HG03521 (cell line): Measurements from ENCODE around the gene MIOX.

Experiments
- ATAC-seq: cut with Tn5 transposase; IDR thresholded peaks from one replicate; pipeline ENCODE4 v1.9.1; 2021; ENCODE audit warnings: mild to moderate bottlenecking, moderate library complexity; ENCODE audit not compliant: unreplicated experiment

Gene MIOX

DNA sequence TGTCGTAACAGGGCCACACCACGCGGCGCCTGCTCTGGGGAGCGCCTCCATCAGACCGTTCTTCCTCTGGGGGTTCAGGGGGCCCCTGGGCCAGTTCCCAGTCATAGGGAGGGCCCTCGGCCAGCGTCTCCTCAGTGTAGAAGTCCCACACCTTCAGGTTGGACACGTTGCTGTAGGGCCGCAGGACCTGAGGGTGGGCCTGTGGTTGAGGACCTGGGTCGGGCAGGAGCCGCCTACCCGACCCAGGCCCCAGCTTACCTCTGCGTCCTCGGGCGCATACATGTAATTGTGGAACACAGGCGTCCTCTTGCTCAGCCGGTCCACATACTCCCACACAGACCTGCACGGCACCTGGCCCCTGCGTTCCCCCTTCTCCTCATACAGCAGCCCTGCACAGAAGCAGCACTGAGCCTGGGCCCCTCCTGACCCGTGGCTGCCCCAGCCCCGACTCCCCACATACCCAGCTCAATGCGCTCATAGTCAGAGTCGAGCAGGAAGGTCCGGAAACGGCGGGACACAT is 32.0 kb upstream of the MIOX start:
- ATAC-seq: no peak

DNA sequence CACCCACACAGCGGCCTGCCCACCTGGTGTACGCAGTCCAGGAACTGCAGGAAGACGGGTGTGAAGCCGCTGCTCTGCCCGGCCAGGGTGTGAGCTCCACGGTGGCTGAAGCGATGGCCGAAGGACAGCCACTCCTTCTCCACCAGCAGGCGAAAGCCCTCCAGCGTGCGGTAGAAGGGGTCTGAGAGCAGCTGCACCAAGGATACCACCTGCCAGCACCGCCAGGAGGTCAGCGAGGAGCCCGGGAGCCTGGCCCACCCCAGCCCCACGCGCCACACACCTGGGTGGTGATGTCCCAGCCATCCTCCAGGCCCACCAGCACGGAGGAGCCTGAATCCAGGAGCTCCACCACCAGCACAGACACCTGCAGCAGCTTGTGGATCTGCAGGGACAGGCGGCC is 31.5 kb upstream of the MIOX start:
- no peak for ATAC-seq

DNA sequence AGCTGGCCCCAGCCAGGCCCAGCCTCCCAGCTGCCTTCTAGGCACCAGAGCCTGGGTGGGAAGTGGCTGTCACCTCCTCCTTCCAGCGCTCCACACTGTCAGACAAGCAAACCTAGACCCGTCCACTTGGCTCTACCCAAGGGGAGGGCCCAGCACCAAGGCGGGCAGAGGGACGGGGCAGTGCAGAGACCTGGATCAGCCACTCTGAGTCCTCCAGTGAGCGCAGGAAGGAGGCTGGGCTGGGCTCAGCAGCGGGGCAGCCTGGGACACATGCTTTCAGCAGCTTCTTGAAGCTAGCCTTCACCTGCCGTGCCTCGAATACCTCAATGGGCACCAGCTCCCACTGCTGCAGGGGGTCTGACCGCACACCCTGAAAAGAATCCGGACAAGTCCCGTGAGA is 30.6 kb upstream of the MIOX start:
- no peak for ATAC-seq

DNA sequence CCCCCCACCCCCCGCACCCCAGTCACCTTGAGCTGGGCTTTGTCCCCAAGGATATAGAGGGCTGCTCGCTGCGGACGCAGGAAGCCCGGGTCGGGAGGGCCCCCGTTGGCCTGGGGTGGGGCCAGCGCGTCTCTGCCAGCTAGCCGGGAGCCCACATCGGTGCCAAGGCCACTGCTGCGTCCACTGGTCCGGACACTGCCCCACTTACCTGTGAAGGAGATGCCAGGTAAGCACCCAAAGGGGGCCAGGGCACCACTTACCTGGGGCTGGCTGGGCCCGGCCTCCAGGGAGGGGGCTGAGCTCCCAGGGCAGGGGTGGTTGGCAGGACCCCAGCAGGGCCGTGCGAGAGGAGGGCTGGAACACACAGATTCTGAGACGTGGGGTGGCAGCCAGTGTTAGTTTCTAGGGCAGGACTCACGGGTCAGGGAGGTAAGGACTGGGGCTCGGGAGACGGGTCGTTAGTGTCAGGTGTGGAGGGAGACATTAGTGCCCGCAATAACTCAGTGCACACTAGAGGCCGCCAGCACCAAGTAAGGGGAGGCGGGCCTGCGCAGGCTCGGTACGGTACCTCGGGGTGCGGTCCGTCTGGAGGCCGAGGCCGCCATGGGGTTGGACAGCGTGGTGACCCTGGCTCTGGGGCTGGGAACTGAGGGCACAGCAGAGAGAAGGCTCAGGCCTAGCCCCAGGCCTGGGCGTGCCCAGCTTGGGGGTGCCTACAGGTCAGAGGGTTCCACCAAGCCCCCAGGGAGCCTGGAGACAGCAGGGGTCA is 30.0 kb upstream of the MIOX start:
- ATAC-seq: no peak

DNA sequence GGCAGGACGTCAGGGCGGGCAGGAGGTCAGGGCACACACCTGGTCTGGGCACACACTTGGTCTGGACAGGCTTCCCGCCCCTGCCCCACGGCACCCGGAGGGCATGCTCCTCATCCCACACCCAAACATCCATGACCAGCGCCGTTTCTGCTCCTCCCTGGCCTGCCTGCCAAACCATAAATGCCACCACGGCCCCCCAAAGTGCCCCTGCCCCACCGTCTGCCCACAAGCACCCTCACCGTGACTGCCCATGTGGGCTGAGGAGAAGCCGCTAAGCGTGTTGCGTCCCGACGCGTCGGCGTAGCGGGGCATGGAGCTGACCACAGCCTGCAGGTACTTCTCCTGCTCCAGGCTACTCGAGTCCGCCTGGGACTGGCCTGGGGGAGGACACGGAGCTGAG is 27.6 kb upstream of the MIOX start:
- ATAC-seq: no peak

DNA sequence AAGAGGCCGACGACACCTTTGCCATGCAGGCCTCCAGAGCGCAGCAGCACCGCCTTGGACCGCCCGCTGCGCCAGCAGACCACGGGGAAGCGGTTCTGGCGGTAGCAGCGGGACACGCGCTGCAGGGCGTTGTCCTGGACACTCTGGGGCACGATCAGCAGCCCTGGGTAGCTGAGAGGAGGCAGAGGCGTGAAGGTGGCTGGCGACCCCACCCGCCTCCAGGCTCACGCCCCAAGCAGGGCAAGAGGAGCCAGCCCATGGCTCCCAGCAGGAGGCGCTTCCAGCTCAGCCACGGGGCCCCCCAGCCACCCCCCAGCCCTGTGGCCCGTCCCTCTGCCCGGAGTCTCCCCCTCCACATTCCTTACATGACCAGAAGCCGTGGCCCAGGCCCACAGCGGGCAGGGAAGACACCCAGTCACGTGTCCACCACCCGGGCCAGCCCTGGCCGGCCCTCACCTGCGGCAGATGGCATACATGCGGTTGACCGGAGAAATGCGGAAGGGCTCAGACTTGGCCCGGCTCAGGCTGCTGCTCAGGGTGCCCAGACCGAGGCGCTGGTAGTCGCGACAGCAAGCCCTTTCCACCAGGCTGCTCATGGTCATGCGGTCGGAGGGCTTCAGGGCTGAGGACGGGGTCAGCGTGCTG is 27.0 kb upstream of the MIOX start:
- no peak for ATAC-seq

DNA sequence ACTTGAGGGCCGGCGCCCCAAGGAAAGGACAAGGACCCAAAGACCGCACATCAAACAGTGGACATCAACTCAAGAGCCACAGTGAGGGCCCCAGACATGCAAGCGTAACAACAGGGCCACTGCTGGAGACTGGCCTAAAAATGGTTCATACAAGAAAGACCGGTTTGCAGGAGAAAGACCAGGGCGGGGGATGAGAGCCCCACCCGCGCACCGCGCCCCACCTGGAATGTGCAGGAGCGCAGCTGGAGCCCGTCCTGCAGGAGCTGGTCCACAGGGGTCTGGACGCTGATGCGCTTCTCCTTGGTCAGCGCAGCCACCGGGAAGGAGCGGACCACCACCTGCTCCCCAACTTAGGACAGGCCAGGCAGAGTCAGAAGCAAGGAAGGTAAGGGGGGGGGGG is 25.7 kb upstream of the MIOX start:
- ATAC-seq: no peak

DNA sequence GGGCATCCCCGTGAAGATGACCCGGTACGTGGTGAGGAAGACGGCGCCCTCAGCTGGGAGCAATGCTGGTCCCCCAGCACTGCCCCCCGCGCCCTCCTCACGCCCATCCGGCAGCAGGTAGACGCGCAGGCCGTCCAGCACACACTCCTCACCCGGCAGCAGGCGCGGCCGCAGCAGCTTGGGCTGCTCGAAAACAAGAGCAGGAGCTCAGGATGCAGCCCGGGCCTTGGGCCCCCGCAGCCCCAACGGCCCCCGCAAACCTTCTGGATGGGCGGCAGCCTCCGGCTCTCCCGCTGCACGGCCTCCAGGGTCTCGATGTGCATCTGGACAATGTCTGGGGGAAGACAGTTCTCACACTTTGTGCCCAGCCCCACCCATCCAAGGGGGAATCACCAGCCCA is 25.1 kb upstream of the MIOX start:
- no peak for ATAC-seq

DNA sequence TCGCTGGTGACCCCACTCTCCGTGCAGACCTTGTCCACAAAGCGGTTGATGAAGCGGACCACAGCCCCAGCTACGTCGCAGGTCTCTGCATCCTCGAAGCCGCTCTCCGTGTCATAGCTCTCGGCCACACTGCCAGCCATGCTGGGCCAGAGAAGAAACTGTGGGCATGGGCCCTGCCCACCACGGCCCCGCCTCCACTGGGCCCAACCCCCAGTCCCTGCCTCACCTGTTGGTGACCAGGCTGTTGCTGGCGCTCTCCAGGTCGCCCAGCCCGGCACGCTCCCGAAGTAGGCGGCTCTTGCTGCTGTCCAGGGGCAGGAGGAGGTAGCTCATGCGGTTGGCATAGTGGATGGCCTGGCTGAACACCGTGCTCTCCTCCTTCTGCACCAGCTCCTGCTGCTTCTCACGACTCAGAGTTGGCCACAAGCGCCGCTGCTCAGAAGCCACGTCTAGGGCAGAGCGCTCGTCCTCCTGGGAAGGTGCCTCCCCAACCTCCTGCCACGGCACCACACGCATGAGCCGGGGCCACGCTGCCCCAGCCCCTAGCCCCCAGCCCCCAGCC is 24.6 kb upstream of the MIOX start:
- ATAC-seq: no peak

DNA sequence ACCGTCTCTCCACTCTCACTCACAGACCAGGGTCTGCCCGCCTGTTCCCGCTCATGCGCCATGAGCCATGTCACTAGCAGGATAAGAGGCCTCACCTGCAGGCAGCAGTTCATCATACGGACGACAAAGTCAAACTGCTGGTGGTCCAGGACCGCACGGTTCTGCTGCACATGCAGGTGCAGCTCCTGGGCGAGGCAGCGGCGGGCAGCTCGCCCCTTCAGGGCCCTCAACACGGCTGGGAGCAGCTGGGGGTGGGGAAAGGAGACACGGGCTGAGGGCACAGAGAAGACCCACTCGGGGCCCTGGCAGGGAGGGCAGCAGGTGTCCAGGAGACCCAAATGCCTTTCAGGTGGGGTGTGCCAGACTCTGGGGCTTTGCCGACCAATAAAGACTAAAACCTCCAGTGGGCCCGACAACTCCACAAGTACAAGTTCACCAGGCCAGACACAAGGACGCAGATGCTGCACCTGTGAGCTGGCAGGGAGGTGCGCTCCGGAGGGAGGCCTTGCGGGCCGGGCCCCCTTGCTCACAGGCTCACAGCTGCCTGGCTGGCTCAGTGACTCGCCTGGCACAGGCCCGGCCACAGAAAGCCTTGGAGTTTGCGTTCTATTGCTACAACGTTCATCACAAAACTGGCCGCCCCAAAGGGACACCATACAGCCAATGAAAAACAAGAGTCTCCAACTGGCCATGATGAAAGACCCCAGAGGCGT is 23.3 kb upstream of the MIOX start:
- ATAC-seq: no peak

DNA sequence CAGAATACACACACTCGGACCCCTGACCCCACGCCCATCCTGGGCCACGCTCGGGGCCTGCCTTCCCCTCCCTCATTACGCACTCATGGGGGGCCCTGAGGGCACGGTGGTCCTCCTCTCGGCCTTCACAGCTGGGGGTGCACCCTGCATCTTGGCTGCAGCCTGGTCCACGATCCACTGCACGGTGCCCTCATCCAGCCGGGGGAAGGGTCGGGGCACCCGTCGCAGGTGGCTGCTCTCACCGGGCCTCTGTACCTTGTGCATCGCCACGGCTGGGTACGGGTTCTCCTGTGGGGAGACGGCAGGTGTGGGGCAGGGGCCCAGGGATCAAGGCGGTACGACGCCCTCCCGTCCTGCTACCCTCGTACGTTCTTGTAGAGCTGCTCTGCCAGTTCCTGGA is 22.2 kb upstream of the MIOX start:
- no peak for ATAC-seq

DNA sequence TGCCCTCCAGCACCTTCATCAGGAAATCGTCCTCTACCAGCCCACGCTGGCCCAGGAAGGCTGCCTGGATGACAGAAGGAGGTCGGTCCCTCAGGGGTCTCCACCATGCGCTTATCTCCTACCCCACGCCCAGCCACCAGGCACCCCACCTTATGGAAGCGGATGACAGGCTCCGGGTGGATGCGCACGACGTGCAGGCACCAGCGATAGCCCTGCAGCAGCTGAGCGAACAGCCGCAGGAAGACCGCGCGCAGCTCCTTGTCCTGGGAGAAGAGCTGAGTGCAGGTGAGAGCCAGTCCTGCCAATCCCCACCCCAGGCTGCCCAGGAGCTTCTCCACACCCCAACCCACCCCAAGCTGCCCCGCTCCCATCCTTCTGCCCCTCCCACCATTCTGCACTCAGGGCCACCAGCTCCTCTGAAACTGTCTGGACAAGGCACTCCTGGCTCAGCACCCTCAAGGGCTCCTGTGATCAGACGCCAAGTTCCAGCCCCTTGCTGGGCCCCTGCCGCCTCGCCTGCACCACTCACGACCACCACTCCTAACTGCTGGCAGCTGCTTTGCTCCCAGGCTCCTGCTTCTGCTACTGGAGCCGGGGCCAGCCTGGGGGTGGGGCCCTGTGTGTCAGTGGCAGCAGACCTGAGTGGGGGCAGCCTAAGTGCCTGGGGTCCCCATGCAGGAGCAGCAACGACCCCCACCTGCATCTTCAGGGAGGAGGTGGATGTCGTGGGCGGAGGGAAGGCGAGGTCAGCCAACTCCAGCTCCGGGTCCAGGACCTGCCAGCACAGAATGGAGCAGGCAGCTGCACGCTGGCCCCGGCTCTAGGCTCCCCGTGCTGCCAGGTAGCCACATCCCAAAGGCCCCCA is 21.4 kb upstream of the MIOX start:
- no peak for ATAC-seq

DNA sequence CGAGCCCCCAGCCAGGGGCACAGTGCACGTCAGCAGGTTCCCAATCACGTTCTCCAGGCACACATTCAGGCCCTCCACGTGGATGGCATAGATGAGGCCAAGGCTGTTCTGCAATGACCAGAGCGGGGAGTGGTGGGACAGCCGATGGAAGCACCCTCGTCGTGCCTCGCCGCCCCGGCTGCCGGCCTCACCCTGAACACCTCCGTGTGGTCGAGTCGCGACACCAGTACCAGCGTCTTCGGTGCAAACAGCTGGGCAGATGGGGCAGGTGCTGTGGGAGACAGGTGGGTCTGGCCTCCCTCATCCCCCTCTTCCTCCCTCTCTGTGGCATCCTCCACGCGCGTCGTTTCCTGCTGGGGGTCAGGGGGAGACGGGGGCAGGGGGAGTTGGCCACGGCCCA is 19.3 kb upstream of the MIOX start:
- ATAC-seq: no peak

DNA sequence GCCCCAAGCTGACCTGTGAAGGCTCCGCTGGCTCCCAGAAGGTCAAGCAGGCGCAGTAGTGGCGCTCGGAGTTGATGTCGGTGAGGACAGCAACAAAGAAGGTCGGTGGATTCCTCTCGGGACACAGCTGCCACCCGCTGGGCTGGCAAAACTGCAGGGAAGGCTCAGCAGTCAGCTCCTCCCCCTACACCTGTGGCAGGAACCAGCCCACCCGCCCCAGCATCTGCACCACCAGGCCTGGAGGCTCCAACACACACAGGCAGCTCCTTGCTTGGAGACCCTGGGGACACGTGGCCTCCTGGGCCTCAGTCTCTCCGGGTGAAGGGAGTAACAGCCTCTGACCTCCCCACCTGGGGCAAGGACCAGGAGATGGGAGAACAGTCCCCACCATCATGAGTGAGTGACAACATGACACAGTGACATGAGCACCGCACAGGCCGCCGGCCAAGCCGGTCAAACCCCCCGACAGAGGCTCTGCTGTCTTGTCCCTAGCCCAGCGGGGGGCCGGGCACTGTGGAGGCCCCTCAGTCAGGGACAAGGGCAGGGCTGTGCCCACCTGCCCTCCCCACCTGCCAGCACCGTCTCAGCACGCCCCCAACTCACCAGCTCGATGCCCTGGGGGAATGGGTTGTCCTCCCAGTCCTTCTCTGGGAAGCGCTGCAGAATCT is 18.8 kb upstream of the MIOX start:
- no peak for ATAC-seq

DNA sequence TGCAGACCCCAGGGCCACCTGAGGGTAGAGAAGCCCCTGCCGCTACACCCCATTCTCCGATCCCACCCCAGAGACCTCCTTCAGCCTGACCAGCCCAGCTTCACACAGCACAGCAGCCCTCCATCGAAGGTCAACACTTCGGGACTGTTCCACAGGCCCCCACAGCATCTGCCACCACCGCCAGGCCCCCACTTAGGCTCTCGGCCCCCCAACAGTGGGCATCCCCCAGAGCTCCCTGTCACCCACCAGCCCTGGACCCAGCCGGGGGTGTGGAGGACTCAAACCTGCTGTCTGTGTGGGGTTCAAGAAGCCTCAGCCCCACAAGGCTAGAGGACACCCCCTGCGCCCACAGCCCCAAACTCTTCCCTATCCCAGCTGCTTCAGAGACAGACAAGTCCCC is 18.0 kb upstream of the MIOX start:
- no peak for ATAC-seq

DNA sequence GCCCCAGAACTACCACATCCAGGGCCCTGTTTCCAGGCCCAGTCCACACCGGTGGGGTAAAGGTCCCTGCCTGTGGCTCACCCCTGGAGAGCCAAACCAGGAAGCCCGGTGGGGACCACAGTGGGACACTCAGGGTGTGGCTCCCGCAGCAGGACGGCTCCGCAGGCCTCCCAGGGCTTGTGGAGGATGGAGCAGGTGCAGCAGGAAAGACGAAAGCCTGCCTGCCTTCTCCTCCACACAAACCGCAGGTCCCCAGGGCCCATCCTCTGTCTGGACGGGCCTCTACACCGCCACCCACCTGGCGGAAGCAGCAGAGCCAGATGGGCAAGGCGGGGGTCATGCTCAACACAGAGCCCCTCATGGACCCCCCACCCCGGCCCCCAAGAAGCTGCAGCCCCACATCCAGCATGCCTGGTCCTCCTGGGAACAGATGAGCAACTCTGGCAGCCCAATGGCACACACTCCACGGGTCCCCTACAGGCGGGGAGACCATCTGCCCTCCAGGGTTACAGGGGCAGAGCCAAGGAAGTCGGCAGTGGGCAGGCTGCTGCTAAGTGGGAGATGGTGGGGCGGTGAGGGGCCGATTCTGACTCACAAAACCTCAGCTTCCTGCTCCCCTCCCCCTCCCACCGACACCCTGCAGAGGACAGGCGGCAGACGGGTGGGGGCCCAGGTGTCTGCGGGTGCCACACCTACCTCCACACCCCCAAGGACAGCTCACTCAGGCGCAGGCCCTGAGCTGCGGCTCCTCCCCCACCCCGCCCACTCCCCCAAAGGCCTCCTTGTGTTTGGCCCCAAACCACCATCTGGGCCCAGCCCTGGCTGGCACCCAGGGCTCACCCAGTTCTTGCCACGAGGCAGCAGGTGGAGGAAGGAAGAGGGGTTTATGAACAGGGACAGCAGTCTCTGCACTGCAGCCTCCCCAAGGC is 17.0 kb upstream of the MIOX start:
- peak; percentile 57 for ATAC-seq

DNA sequence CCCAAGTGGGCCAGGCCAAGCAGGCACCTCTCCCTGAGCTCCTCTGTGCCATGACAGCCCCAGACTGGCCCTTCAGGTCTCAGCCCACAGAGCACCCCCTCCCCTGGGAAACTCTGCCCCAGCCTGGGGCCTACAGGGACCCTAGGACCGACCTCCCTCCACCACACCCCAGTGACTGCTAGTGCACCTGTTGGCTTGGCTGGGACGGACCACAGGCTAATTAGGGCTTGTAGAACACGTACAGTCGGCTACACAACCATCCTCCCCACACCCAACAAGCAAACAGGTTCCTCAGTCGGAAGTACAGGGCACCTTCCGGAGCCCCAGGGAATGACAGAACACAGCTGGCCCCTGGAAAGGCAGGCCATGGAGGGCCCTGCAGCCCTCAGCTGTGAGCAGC is 16.2 kb upstream of the MIOX start:
- no peak for ATAC-seq

DNA sequence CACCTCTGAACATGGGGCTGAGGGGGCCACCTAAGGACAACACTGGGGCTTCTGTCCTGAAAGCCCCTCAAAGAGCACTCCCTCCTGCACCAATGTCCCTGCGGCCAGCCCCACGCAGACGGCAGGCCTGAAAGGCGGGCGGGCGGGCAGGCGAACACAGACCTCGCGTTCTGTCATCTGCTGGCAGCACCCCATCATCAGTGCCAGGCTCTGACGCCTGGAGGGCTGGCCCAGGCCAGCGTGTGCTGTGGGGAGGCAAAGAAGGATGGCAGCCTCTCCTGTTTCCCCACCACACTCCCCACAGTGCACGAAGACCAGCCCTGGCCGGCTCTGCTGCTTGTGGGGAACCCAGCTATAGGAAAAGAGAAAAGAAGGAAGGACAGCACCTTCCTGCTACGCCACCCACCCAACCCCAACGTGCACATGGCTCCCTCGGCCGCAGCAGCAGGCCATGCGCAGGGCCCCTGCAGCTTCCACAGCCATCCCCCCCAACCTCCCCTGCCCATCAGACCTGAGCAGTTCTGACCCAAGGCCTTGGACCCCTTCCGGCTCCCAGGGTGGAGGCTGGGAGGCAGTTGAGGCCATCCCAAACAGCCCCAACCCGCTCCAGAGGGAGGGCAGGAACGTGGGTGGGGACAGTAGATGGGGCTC is 15.3 kb upstream of the MIOX start:
- ATAC-seq: no peak

DNA sequence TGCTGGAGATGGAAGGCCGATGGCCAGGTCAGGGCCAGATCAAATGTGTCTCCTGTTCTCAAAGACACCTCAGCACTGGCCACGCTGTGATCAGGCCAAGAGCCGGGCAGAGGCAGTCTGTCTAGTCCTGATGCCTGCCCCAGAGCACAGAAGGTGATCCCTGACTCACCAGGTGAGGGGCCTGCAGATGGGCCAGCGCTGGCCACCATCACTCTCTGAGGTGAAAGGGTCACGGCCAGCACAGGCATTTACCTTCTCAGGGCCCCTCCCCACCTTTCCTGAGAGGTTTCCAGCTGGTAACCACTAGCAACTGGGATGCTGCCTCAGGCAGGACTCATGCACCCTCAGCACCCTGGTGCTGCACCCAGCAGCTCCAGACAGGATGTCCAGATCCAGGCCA is 14.7 kb upstream of the MIOX start:
- no peak for ATAC-seq
